ENCODE data around the gene TTLL11. TPM values are rescaled to one million over a fixed set of nuclear protein-coding genes. Genes with fewer than 3 reads are reported as not detected.
A peak's percentile ranks its signal among the peaks of the same experiment; 100 is the strongest.

TTLL11 gene
- total RNA-seq, 2 donors from 2014 or later = 2.3 to 4.2 TPM

GRCh38 chr9:122056484-122056883 lies 36.6 kb downstream of the TTLL11 start:
- Mint-ChIP-seq H3K4me1 (peaks cover 24% of the 10 kb centered on the region), H3K27ac (no peak overlapping the region), H3K4me3 (no peak overlapping the region), H3K36me3 (ENCODE audit: low read depth) (peaks cover 12% of the 10 kb centered on the region), H3K27me3 (no peaks in the 10 kb centered on the region)
- no peak for ATAC-seq
- H3K9me3 ChIP-seq (ENCODE audit: control insufficient read depth, low read length, poor library complexity, severe bottlenecking) = no peaks in the 10 kb centered on the region
- DNase-seq = no peak

- Mint-ChIP-seq H3K27ac (no peak overlapping the region), H3K4me1 (peaks cover 26% of the 10 kb centered on the region), H3K4me3 (no peak overlapping the region), H3K27me3 (no peaks in the 10 kb centered on the region), H3K36me3 (ENCODE audit: low read depth) (peaks cover 10% of the 10 kb centered on the region)
- ATAC-seq (no peak), DNase-seq (no peak)
- H3K9me3 ChIP-seq (ENCODE audit: control insufficient read depth, low read length, poor library complexity, severe bottlenecking) = no peaks in the 10 kb centered on the region
Measured at GRCh38 chr9:122055701-122056100, 37.4 kb downstream of the TTLL11 start.

GRCh38 chr9:122053567-122054350 lies 39.3 kb downstream of the TTLL11 start:
- H3K27me3 Mint-ChIP-seq = no peaks in the 10 kb centered on the region
- peaks cover 26% of the 10 kb centered on the region for H3K4me1 Mint-ChIP-seq
- H3K36me3 Mint-ChIP-seq (ENCODE audit: low read depth) = peaks cover 10% of the 10 kb centered on the region
- no peak overlapping the region for H3K4me3 Mint-ChIP-seq
- DNase-seq = no peak
- no peak overlapping the region for H3K27ac Mint-ChIP-seq
- no peak for ATAC-seq
- H3K9me3 ChIP-seq (ENCODE audit: control insufficient read depth, low read length, poor library complexity, severe bottlenecking) = no peaks in the 10 kb centered on the region

- DNase-seq = no peak
- no peak overlapping the region for H3K4me3 Mint-ChIP-seq
- peaks cover 10% of the 10 kb centered on the region for H3K36me3 Mint-ChIP-seq (ENCODE audit: low read depth)
- H3K27me3 Mint-ChIP-seq = no peaks in the 10 kb centered on the region
- peaks cover 26% of the 10 kb centered on the region for H3K4me1 Mint-ChIP-seq
- no peaks in the 10 kb centered on the region for H3K9me3 ChIP-seq (ENCODE audit: control insufficient read depth, low read length, poor library complexity, severe bottlenecking)
- H3K27ac Mint-ChIP-seq = no peak overlapping the region
- no peak for ATAC-seq
Measured at GRCh38 chr9:122053064-122053463, 40.0 kb downstream of the TTLL11 start.

DNA sequence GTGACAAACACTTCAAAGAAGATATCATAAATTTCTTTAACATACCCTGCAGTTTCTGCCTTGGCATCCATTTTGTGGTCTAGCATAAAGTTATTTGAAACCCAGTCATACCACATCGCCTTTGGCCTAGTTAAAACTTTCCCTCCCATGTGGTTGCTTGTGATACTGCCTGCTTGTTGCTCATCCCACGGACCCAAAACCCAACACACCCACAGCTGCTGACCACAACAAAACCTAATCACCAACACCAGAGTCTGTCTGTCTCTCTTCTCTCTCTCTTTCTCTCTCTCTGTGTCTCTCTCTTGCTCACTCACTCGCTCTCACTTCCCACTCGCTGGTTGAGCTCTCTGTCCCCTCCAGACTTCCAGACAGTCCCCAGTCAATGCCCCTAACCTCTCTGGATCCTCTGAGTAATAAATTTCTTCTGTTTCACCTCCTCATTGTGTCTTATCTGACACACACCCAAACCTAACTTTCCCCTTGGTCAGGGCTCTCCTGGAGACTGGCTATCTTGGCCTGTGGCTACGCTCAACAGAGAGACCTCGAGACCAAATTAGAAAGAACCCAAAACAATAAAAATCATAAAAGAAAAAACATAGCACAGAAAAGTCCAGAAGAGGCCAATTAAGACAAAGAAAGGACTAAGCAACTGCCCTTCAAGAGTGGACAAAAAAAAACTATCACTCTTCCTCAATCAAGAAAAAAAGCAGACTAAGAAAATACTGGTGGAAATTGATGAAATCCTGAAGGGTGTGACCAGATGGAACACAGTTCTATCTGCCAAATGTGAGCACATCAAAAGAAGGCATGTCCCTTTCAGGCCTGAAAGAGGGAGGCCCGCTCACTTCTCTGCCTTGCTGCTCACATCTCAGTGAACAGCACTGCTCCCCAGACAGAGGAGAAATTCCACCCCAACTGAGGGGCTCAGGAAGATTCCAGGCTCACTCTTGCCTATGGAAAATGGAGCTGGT lies 41.5 kb downstream of the TTLL11 start:
- ATAC-seq = peak; percentile 27

DNA sequence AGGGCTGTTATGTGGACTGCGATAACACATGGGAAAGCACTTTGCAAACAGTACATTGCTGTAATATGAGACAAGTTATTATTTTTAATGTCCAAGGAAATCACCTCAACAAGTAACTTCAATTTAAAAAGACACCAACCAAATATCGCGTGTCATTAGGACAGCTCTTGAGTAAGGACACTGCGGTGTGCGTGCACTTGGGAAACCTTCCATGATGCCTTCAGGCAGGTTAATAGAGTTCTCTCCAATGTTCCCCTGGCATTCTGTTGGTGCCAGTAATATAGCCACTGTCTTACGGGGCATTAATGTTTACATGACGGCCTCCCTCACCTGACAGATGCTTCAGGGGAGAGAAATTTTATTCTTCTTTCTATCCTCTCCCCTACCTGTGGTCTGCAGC lies 42.9 kb downstream of the TTLL11 start:
- DNase-seq (no peak), ATAC-seq (no peak)
- Mint-ChIP-seq H3K27me3 (no peaks in the 10 kb centered on the region), H3K36me3 (ENCODE audit: low read depth) (peaks cover 11% of the 10 kb centered on the region), H3K4me1 (peaks cover 24% of the 10 kb centered on the region), H3K27ac (no peak overlapping the region), H3K4me3 (no peak overlapping the region)
- H3K9me3 ChIP-seq (ENCODE audit: control insufficient read depth, low read length, poor library complexity, severe bottlenecking) = no peaks in the 10 kb centered on the region

More for the DNA sequence above, 41.5 kb downstream of the TTLL11 start:
- H3K36me3 Mint-ChIP-seq (ENCODE audit: low read depth) = peaks cover 9% of the 10 kb centered on the region
- no peaks in the 10 kb centered on the region for H3K9me3 ChIP-seq (ENCODE audit: control insufficient read depth, low read length, poor library complexity, severe bottlenecking)
- no peaks in the 10 kb centered on the region for H3K27me3 Mint-ChIP-seq
- H3K4me3 Mint-ChIP-seq = no peak overlapping the region
- no peak for DNase-seq
- no peak overlapping the region for H3K27ac Mint-ChIP-seq
- peaks cover 26% of the 10 kb centered on the region for H3K4me1 Mint-ChIP-seq

- no peak overlapping the region for H3K4me3 Mint-ChIP-seq
- ATAC-seq = no peak
- H3K27ac Mint-ChIP-seq = no peak overlapping the region
- DNase-seq = no peak
- peaks cover under 1% of the 10 kb centered on the region for H3K4me1 Mint-ChIP-seq
- no peaks in the 10 kb centered on the region for H3K27me3 Mint-ChIP-seq
- peaks cover 9% of the 10 kb centered on the region for H3K36me3 Mint-ChIP-seq (ENCODE audit: low read depth)
- no peaks in the 10 kb centered on the region for H3K9me3 ChIP-seq (ENCODE audit: control insufficient read depth, low read length, poor library complexity, severe bottlenecking)
Measured at GRCh38 chr9:122042056-122042455, 51.1 kb downstream of the TTLL11 start.

DNA sequence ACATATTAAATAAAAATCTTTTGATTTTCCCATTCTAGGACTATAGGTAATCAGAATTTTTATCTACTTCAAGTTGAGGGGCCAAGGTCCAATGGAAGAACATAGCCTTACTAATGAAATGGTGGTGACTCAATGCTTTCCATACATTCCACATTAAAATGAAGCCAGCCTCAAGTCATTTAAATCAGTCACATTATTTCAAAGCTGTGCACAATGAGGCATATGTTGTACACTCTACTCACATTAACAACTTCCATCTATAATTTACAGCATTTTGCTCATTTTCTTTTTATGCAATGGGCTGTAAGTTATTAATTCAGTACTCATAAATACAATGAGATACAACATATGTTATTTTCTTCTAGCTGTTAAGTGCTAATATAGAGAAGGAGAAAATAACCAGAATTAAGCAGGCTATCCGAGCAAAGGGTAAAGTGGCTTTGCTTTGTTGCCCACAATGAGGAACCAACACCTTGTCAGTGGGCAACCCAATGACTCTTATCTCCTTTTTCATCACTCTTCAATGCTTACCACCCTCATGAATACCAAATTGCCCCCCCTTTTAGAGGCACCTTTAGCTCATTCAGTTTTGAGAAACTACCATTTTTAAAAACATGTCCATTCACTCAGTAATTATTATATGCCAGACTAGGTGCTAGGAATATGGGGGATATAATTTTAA lies 52.4 kb downstream of the TTLL11 start:
- no peak for ATAC-seq
- peaks cover 8% of the 10 kb centered on the region for H3K36me3 Mint-ChIP-seq (ENCODE audit: low read depth)
- H3K27ac Mint-ChIP-seq = no peak overlapping the region
- no peak for DNase-seq
- no peaks in the 10 kb centered on the region for H3K9me3 ChIP-seq (ENCODE audit: control insufficient read depth, low read length, poor library complexity, severe bottlenecking)
- H3K27me3 Mint-ChIP-seq = no peaks in the 10 kb centered on the region
- no peak overlapping the region for H3K4me3 Mint-ChIP-seq
- no peaks in the 10 kb centered on the region for H3K4me1 Mint-ChIP-seq

DNA sequence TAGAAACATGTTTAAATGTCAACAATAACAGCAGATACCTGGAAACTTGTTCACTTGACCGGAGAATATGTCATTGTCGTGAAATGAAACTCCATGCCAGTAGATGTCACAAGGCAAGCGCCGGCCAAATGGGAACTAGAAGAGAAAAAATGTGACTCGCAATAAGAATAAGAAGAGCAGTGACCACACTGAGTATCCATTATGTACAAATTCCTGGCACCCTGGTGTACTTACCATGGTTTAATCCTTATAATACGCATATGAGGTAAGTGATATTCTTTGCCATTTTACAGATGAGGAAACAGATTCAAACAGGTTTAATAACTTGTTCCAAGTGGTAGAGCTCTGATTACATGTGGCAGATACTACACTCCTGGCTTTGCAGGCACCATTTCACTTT lies 53.9 kb downstream of the TTLL11 start:
- H3K27me3 Mint-ChIP-seq = no peaks in the 10 kb centered on the region
- no peak overlapping the region for H3K27ac Mint-ChIP-seq
- H3K36me3 Mint-ChIP-seq (ENCODE audit: low read depth) = peaks cover 8% of the 10 kb centered on the region
- H3K4me3 Mint-ChIP-seq = no peak overlapping the region
- no peak for DNase-seq
- H3K9me3 ChIP-seq (ENCODE audit: control insufficient read depth, low read length, poor library complexity, severe bottlenecking) = no peaks in the 10 kb centered on the region
- H3K4me1 Mint-ChIP-seq = peaks cover 4% of the 10 kb centered on the region
- ATAC-seq = no peak

DNA sequence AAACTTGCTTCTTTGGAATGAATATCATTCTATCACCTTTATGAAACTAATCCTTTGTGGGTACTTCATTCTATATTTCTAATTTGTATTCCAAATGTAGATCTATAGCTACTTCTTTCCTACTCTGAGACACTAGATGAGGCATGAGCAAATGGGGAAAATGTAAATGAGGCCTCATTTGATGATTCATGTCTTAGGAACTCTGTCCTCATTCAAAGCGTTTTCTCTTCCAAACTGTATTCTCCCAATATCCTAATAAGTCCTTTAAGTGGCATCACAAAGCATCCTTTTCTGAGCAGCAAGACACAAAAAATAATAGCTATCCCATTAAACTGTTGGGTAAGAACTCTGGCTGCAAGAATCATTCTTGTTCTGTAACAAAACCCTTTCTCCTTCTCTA lies 56.1 kb downstream of the TTLL11 start:
- H3K27me3 Mint-ChIP-seq = no peaks in the 10 kb centered on the region
- no peak overlapping the region for H3K4me3 Mint-ChIP-seq
- peaks cover 4% of the 10 kb centered on the region for H3K4me1 Mint-ChIP-seq
- H3K9me3 ChIP-seq (ENCODE audit: control insufficient read depth, low read length, poor library complexity, severe bottlenecking) = no peaks in the 10 kb centered on the region
- DNase-seq (no peak), ATAC-seq (no peak)
- H3K36me3 Mint-ChIP-seq (ENCODE audit: low read depth) = peaks cover 5% of the 10 kb centered on the region
- no peak overlapping the region for H3K27ac Mint-ChIP-seq

GRCh38 chr9:122036408-122036807 lies 56.7 kb downstream of the TTLL11 start:
- Mint-ChIP-seq H3K27me3 (no peaks in the 10 kb centered on the region), H3K4me1 (peaks cover 4% of the 10 kb centered on the region), H3K36me3 (ENCODE audit: low read depth) (peaks cover 6% of the 10 kb centered on the region), H3K27ac (peak overlapping the region; percentile 77), H3K4me3 (no peak overlapping the region)
- ATAC-seq (no peak), DNase-seq (no peak)
- no peaks in the 10 kb centered on the region for H3K9me3 ChIP-seq (ENCODE audit: control insufficient read depth, low read length, poor library complexity, severe bottlenecking)

- no peaks in the 10 kb centered on the region for H3K27me3 Mint-ChIP-seq
- H3K27ac Mint-ChIP-seq = no peak overlapping the region
- no peak overlapping the region for H3K4me3 Mint-ChIP-seq
- H3K36me3 Mint-ChIP-seq (ENCODE audit: low read depth) = peaks cover 5% of the 10 kb centered on the region
- H3K4me1 Mint-ChIP-seq = peaks cover 4% of the 10 kb centered on the region
- H3K9me3 ChIP-seq (ENCODE audit: control insufficient read depth, low read length, poor library complexity, severe bottlenecking) = no peaks in the 10 kb centered on the region
- DNase-seq (no peak), ATAC-seq (no peak)
Measured at GRCh38 chr9:122033775-122034373, 59.2 kb downstream of the TTLL11 start.

GRCh38 chr9:122032346-122032745 lies 60.8 kb downstream of the TTLL11 start:
- Mint-ChIP-seq H3K27me3 (no peaks in the 10 kb centered on the region), H3K4me1 (peaks cover 4% of the 10 kb centered on the region), H3K27ac (no peak overlapping the region), H3K36me3 (ENCODE audit: low read depth) (peaks cover 5% of the 10 kb centered on the region), H3K4me3 (no peak overlapping the region)
- H3K9me3 ChIP-seq (ENCODE audit: control insufficient read depth, low read length, poor library complexity, severe bottlenecking) = no peaks in the 10 kb centered on the region
- ATAC-seq (no peak), DNase-seq (no peak)

Measured in T-helper 17 cell (primary cell).